CD4-positive, CD25-positive, alpha-beta regulatory T cell (primary cell): Measurements from ENCODE around the gene ASB6. TPM values are rescaled to one million over a fixed set of nuclear protein-coding genes. Genes with fewer than 3 reads are reported as not detected.

Experiments
- ATAC-seq, 2 donors: fragments of 150-1000 bp; cut with Tn5 transposase; one replicate each; pipeline ENCODE4 v1.10.0; 2021; ENCODE audit warnings: low read depth in 2 of 2, moderate number of reproducible peaks in 2 of 2, moderate library complexity in 1 of 2
- DNase-seq, 3 donors: peaks; one replicate each; pipeline versions ENCODE4 v3.0.0 to v3.0.0-alpha.2; 2012 to 2022; ENCODE audit warnings: mixed read lengths in 1 of 3
- H3K27ac ChIP-seq: one replicate; pipeline ENCODE4 v1.7.0; 2013; ENCODE audit warnings: mild to moderate bottlenecking, low read length; ENCODE audit not compliant: insufficient read depth, poor library complexity, severe bottlenecking
- H3K27me3 ChIP-seq: one replicate; pipeline ENCODE4 v1.7.0; 2013; ENCODE audit warnings: low read length; ENCODE audit not compliant: control insufficient read depth, insufficient read depth
- H3K36me3 ChIP-seq: one replicate; pipeline ENCODE4 v1.7.0; 2013; ENCODE audit warnings: mild to moderate bottlenecking, low read length, moderate library complexity; ENCODE audit not compliant: control insufficient read depth, insufficient read depth
- H3K4me1 ChIP-seq: 2 replicates; pipeline ENCODE4 v1.7.0; 2013; ENCODE audit warnings: mild to moderate bottlenecking, low read length; ENCODE audit not compliant: insufficient read depth, control insufficient read depth, poor library complexity, severe bottlenecking
- H3K4me3 ChIP-seq: one replicate; pipeline ENCODE4 v1.7.0; 2013; ENCODE audit warnings: low read depth, mild to moderate bottlenecking, low read length, moderate library complexity
- H3K9me3 ChIP-seq, 2 experiments: 1 replicate in 1 of 2; 2 replicates in 1 of 2; pipeline ENCODE4 v1.7.0; 2013; ENCODE audit warnings: low read length in 2 of 2, mild to moderate bottlenecking in 1 of 2, moderate library complexity in 1 of 2; ENCODE audit not compliant: control insufficient read depth in 2 of 2
- H3K27ac Mint-ChIP-seq, 3 donors: one replicate each; pipeline ENCODE4 v1.8.0; 2020 to 2022; ENCODE audit warnings: mild to moderate bottlenecking in 3 of 3, mixed read lengths in 3 of 3, moderate library complexity in 2 of 3
- H3K27me3 Mint-ChIP-seq: one replicate; pipeline ENCODE4 v1.8.0; 2022; ENCODE audit warnings: mild to moderate bottlenecking, mixed read lengths
- H3K36me3 Mint-ChIP-seq: one replicate; pipeline ENCODE4 v1.8.0; 2020; ENCODE audit warnings: mixed read lengths
- H3K4me1 Mint-ChIP-seq, 4 donors: one replicate each; pipeline ENCODE4 v1.8.0; 2020 to 2022; ENCODE audit warnings: mixed read lengths in 4 of 4, mild to moderate bottlenecking in 1 of 4
- H3K4me3 Mint-ChIP-seq, 4 donors: one replicate each; pipeline ENCODE4 v1.8.0; 2020 to 2022; ENCODE audit warnings: mild to moderate bottlenecking in 4 of 4, mixed read lengths in 4 of 4, moderate library complexity in 3 of 4
- H3K9me3 Mint-ChIP-seq, 7 donors: one replicate each; pipeline ENCODE4 v1.8.0; 2020 to 2022; ENCODE audit warnings: mixed read lengths in 7 of 7, mild to moderate bottlenecking in 3 of 7, moderate library complexity in 2 of 7
- polyA plus RNA-seq, 4 donors: library from polyadenylated mRNA; unstranded; fragments of 300-500 nt; fragmentation: Illumina TruSeq; gene quantifications; one replicate each; pipeline ENCODE4 v1.2.3, GENCODE V29; 2021
- total RNA-seq: library from RNA; stranded (reverse); gene quantifications from one replicate; pipeline ENCODE4 v1.2.3, GENCODE V29; 2022

The ASB6 gene
- total and polyA plus RNA-seq, 5 donors from 2014 or later, result 21.7 to 27.8 (median 24.0) TPM

DNA sequence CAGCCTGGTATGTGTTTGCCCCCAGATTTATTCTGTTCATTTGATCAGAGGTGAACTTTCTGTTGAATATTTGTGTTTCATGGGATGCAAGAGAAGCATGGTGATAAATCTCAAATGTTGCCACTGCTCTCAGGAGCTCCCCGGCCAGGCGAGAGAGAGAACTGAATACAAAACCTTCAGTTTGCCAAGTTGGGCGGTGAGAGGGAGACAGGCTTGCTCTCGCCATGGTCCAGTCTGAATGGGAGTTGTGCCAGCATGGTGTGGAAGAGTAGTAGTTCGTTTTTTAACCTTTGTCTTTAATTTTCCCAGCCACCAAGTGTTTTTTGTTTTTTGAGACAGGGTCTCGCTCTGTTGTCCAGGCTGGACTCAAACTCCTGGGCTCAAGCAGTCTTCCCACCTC, 13.2 kb downstream of the ASB6 start:
- Mint-ChIP-seq H3K27me3 (peaks cover 14% of the 10 kb centered on the region), H3K4me1 (peaks cover 18 to 72% (median 54%) of the 10 kb centered on the region in 4 donors), H3K4me3 (peak overlapping the region in 3 of 4 donors; percentile 33 to 91 (median 57)), H3K36me3 (peaks cover 4% of the 10 kb centered on the region), H3K27ac (peak overlapping the region in 2 of 3 donors; percentile 20 to 95), H3K9me3 (no peaks in the 10 kb centered on the region)
- DNase-seq (no peak), ATAC-seq (no peak)
- H3K9me3 ChIP-seq, result no peaks in the 10 kb centered on the region
- H3K4me1 ChIP-seq, result peaks cover 45% of the 10 kb centered on the region
- H3K27ac ChIP-seq, result no peak overlapping the region
- no peaks in the 10 kb centered on the region for H3K27me3 ChIP-seq
- no peak overlapping the region for H3K4me3 ChIP-seq
- peaks cover 19% of the 10 kb centered on the region for H3K36me3 ChIP-seq

DNA sequence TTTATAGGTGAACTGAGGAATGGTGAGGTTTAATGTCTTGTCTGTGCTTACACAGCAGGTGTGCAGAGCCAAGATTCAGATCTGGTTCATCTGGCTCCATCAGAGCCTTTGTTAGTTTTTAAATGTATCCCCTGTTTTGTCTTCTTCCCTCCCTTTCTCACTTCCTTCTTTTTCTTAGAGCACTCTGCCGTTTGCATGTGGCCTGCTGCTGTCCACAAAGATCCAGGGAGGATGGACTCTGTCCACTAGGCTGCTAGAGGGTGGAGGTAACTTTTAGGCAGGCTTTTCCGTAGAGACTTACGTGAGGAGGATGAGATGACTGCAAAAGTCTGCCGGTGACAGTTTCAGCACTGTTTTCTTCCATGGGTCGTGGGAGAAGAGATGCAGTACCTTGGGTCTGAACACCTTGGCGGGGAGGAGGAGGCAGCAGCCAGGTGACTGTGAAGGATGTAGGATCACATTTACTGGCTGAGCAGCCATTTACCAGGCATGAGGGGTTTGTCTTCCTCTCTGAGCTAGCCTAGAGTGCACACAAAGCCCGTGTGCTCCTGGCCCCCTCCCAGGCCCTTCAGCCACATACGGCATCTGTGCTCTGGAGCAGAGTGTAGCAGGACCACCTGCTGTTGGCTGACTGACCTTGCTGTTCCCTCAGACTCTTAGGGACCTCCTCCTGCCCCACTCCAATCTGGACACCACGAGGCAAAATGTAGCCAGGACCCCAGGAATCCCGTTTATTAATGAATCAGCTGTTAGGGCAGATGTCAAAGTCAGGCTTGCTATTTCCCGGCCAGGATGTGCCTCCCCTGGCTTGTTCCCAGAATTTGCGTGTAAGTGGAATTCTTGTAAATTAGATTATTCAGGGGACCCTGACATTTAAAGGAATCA, 14.2 kb downstream of the ASB6 start:
- peak overlapping the region; percentile 6 for H3K27ac ChIP-seq
- no peaks in the 10 kb centered on the region for H3K9me3 ChIP-seq
- Mint-ChIP-seq H3K27ac (peak overlapping the region in 2 of 3 donors; percentile 95 to 97), H3K9me3 (peaks cover 0 to 2% (median 0%) of the 10 kb centered on the region in 7 donors), H3K4me1 (peaks cover 22 to 76% (median 57%) of the 10 kb centered on the region in 4 donors), H3K27me3 (peaks cover 19% of the 10 kb centered on the region), H3K4me3 (peak overlapping the region; percentile 87 to 93 (median 90)), H3K36me3 (peaks cover 4% of the 10 kb centered on the region)
- H3K36me3 ChIP-seq, result peaks cover 13% of the 10 kb centered on the region
- H3K4me3 ChIP-seq, result peak overlapping the region; percentile 84
- ATAC-seq (no peak), DNase-seq (no peak)
- no peaks in the 10 kb centered on the region for H3K27me3 ChIP-seq
- peaks cover 45% of the 10 kb centered on the region for H3K4me1 ChIP-seq

DNA sequence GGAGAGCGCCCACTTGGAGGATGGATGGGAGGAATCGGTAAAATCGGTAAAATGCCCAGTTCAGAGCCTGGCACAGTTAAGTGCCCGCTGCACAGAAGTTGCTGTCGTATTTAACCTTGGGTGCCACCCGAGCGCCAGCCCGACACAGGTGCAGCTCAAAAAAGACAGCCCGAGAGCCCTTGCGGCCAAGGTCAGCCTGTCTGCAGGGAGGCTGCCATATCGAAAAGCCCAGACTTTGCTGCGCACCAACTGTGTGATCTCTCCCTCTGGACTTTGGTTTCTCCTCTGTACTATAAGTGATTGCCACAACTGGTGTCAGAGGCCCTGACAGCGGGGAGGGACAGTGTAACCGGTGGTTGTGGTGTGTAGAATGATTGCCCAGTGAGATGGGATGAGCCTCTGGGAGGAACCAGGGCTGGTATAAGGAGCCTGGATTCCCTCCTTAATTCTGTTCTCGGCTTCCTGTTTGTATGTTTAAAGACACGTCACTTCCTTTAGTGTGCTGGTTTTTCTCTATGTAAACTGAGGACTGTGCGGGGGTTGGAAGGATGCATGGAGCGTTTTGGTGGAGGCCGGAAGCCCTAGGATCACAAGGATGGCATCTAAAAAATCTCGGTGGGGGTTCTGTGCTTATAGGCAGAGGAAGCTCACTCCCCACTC, 15.2 kb downstream of the ASB6 start:
- H3K9me3 Mint-ChIP-seq, result peaks cover 0 to 2% (median 0%) of the 10 kb centered on the region in 7 donors
- no peaks in the 10 kb centered on the region for H3K36me3 Mint-ChIP-seq

DNA sequence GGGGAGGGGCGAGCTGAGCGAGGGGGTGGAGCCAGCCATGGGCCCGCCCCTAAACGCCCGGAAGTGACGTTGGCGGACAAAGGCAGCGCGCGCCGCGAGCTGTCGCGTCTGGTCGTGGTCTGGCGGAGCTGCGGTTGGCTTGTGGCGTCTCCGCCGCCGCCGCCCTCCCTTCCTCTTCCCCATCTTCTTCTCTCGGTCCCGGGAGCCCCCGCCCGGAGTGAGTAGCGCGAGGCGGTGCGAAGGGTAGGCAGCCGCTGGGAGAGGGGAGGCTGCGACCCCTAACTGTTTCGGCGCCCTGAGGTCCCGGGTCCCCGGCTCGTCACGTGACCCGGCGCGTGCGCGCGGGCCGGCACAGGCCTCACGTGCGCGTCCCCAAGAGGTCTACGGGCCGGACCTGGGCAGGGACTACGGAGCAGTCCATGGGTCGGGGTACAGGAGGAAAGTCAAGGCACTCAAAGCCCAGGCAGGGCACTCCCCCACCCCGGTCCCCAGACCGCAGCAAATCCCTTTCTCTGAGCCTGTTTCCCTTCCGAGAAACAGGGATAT, 15.8 kb downstream of the ASB6 start, which contains the start of gene NTMT1:
Gene NTMT1 (plus strand): TSS at position 85 of the 546 bp plus-strand sequence. CDS start 6,541 bp downstream, outside the sequence.
- peaks cover 0 to 2% (median 0%) of the 10 kb centered on the region in 7 donors for H3K9me3 Mint-ChIP-seq
- peak within 1 kb of the TSS; percentile 87 to 93 (median 90) for H3K4me3 Mint-ChIP-seq
- ATAC-seq (peak; percentile 75 to 76), DNase-seq (peak; percentile 85 to 90 (median 90))
- H3K9me3 ChIP-seq, result no peaks in the 10 kb centered on the region
- peak within 1 kb of the TSS; percentile 94 for H3K27ac ChIP-seq
- H3K36me3 Mint-ChIP-seq, result no peaks in the 10 kb centered on the region
- H3K27me3 Mint-ChIP-seq, result peaks cover 36% of the 10 kb centered on the region
- peaks cover 22 to 66% (median 50%) of the 10 kb centered on the region in 4 donors for H3K4me1 Mint-ChIP-seq
- peak within 1 kb of the TSS; percentile 84 for H3K4me3 ChIP-seq
- H3K36me3 ChIP-seq, result peaks cover 7% of the 10 kb centered on the region
- H3K27me3 ChIP-seq, result peaks cover under 1% of the 10 kb centered on the region
- H3K27ac Mint-ChIP-seq, result peak within 1 kb of the TSS; percentile 43 to 97 (median 95)
- peaks cover 42% of the 10 kb centered on the region for H3K4me1 ChIP-seq

More for the DNA sequence above, 15.2 kb downstream of the ASB6 start:
- H3K27ac ChIP-seq, result peak overlapping the region; percentile 94
- DNase-seq (peak; percentile 38 to 62 (median 47)), ATAC-seq (peak; percentile 22 to 26)
- peak overlapping the region; percentile 12 to 97 (median 95) for H3K27ac Mint-ChIP-seq
- peak overlapping the region; percentile 87 to 93 (median 90) for H3K4me3 Mint-ChIP-seq
- H3K27me3 ChIP-seq, result no peaks in the 10 kb centered on the region
- peak overlapping the region; percentile 84 for H3K4me3 ChIP-seq
- no peaks in the 10 kb centered on the region for H3K9me3 ChIP-seq
- H3K4me1 Mint-ChIP-seq, result peaks cover 22 to 71% (median 55%) of the 10 kb centered on the region in 4 donors
- peaks cover 29% of the 10 kb centered on the region for H3K27me3 Mint-ChIP-seq
- H3K4me1 ChIP-seq, result peaks cover 44% of the 10 kb centered on the region
- H3K36me3 ChIP-seq, result peaks cover 7% of the 10 kb centered on the region

DNA sequence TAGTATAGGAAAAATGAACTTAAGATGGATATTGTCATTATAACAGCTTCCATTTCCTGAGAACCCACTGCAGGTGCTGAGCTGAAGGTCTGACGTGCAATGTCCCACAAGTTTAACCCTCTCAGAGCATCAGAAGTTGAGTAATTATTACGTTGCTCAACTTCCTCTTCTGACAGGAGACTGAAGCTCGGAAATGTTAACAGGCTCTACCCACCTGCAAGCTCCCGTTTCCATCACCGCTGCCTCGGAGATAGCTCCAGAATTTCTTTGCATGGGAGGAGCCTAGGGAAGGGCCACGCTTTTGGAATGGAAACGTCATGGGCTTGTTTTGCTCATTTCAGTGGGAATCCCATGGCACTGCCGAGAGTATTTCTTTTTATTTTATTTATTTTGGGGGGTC, 17.0 kb downstream of the ASB6 start:
- H3K27ac ChIP-seq, result peak overlapping the region; percentile 94
- H3K4me1 ChIP-seq, result peaks cover 50% of the 10 kb centered on the region
- ATAC-seq, result peak; percentile 40 to 41
- Mint-ChIP-seq H3K36me3 (no peaks in the 10 kb centered on the region), H3K27me3 (peaks cover 41% of the 10 kb centered on the region), H3K4me1 (peaks cover 20 to 58% (median 41%) of the 10 kb centered on the region in 4 donors), H3K9me3 (peaks cover 0 to 2% (median 0%) of the 10 kb centered on the region in 7 donors), H3K4me3 (peak overlapping the region; percentile 87 to 93 (median 90)), H3K27ac (peak overlapping the region; percentile 43 to 95 (median 91))
- H3K9me3 ChIP-seq, result no peaks in the 10 kb centered on the region
- H3K27me3 ChIP-seq, result peaks cover 6% of the 10 kb centered on the region
- peak; percentile 21 to 72 (median 62) for DNase-seq
- H3K4me3 ChIP-seq, result peak overlapping the region; percentile 45
- no peaks in the 10 kb centered on the region for H3K36me3 ChIP-seq

DNA sequence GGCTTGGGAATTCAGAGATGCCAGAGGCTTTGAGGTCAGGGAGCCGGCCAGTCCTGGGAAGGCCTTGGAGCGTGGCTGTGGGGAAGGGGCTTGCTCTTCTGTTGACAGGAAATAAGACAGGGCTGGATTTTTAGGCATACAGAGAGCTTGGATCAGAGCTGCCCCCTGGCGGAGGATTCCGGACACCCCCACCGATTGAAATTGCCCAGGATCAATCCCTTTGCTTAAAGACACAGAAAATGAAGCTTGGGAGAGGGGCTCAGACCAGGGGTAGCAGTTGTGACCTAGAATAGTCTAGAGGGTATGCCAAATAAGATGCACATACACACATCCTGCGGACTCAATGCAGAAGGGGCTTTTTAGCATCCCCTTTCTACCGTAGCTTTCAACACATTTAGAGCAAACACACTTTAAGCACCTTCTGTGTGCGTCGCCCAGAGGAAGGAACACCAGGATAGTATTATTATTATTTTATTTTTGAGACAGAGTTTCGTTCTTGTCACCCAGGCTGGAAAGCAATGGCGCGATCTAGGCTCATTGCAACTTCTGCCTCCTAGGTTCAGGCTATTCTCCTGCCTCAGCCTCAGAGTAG, 17.7 kb downstream of the ASB6 start:
- Mint-ChIP-seq H3K4me3 (peak overlapping the region; percentile 87 to 93 (median 90)), H3K9me3 (peaks cover 0 to 2% (median 0%) of the 10 kb centered on the region in 7 donors), H3K4me1 (peaks cover 17 to 55% (median 39%) of the 10 kb centered on the region in 4 donors), H3K27ac (peak overlapping the region; percentile 80 to 95 (median 91)), H3K36me3 (no peaks in the 10 kb centered on the region), H3K27me3 (peaks cover 46% of the 10 kb centered on the region)
- H3K4me3 ChIP-seq, result no peak overlapping the region
- H3K36me3 ChIP-seq, result no peaks in the 10 kb centered on the region
- H3K27ac ChIP-seq, result peak overlapping the region; percentile 94
- H3K4me1 ChIP-seq, result peaks cover 52% of the 10 kb centered on the region
- ATAC-seq (no peak), DNase-seq (peak; percentile 45 to 72 (median 56))
- no peaks in the 10 kb centered on the region for H3K9me3 ChIP-seq
- H3K27me3 ChIP-seq, result peaks cover 6% of the 10 kb centered on the region

DNA sequence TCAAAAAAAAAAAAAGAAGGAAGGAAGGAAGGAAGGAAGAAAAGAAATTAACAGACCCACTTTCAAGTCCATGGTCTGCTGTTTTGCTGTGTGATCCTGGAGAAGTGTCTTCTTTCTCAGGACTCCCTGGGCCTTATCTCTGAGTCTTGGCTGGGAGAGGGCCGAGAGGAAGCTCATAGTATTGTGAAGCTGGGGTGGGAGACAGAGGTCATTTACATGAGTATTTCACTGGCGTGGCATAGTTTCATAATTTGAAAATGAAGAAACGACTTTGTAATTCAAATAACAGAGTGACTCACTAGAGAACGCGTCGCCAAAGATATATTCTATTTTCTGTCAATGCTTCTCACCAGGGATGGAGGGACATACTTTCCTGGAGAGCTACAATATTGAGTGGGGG, 18.6 kb downstream of the ASB6 start:
- H3K9me3 Mint-ChIP-seq, result peaks cover 0 to 3% (median 0%) of the 10 kb centered on the region in 7 donors
- H3K27ac Mint-ChIP-seq, result peak overlapping the region in 1 of 3 donors; percentile 70
- no peak overlapping the region for H3K4me3 ChIP-seq
- ATAC-seq (no peak), DNase-seq (no peak)
- H3K36me3 ChIP-seq, result no peaks in the 10 kb centered on the region
- H3K27ac ChIP-seq, result no peak overlapping the region
- peak overlapping the region in 1 of 4 donors; percentile 55 for H3K4me3 Mint-ChIP-seq
- peaks cover 21 to 49% (median 35%) of the 10 kb centered on the region in 4 donors for H3K4me1 Mint-ChIP-seq
- peaks cover 54% of the 10 kb centered on the region for H3K27me3 Mint-ChIP-seq
- no peaks in the 10 kb centered on the region for H3K9me3 ChIP-seq
- peaks cover 9% of the 10 kb centered on the region for H3K27me3 ChIP-seq
- H3K4me1 ChIP-seq, result peaks cover 50% of the 10 kb centered on the region
- peaks cover 4% of the 10 kb centered on the region for H3K36me3 Mint-ChIP-seq
